ENCODE measurements around the gene VAMP3. TPM values are rescaled to one million over a fixed set of nuclear protein-coding genes. Genes with fewer than 3 reads are reported as not detected.

VAMP3 gene
- total RNA-seq, 4 donors from 2014 or later, result 99.9 to 128 (median 112) TPM

DNA sequence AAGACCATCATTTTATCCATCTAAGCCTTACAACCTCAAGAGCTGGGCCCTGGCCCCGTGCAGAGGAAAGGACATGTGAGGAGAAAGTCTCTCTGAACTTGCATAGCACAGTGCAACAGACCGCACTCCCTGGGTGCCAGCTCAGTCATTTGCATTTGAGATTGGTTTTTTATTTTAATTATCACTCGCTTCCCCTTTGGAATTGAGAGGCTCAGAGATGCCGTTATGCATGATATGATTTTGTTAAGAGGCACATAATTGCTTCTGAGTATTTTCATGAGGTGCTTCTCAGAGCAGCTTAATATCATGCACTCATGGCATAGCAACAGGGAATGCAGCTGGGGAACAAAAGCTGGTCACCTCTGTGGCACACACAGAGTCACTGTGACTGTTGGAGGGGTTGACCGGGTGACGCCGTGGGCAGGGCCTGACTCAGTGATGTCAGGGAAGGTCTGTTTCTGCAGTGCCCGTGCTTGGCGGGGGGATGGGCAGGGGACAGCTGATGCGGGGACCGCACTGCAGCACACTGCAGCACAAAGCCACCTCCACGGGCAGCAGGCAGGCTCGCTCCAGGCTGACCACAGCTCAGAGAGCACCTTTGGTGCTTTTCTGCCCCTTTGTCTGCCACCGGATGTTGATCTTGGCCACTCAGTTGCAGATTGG is 43.2 kb upstream of the VAMP3 start:
- no peak for ATAC-seq
- Histone ChIP-seq H3K27me3 (no peaks in the 10 kb centered on the region), H3K36me3 (no peaks in the 10 kb centered on the region), H3K4me3 (no peak overlapping the region), H3K9me3 (no peaks in the 10 kb centered on the region), H3K4me1 (no peaks in the 10 kb centered on the region), H3K27ac (no peak overlapping the region)
- TF ChIP-seq POLR2AphosphoS5 (IDR thresholded peaks at IDR 0.05) (no peak), EP300 (IDR thresholded peaks at IDR 0.05) (no peak), POLR2A (IDR thresholded peaks at IDR 0.05) (no peak)
- TF ChIP-seq, protein P1, sequence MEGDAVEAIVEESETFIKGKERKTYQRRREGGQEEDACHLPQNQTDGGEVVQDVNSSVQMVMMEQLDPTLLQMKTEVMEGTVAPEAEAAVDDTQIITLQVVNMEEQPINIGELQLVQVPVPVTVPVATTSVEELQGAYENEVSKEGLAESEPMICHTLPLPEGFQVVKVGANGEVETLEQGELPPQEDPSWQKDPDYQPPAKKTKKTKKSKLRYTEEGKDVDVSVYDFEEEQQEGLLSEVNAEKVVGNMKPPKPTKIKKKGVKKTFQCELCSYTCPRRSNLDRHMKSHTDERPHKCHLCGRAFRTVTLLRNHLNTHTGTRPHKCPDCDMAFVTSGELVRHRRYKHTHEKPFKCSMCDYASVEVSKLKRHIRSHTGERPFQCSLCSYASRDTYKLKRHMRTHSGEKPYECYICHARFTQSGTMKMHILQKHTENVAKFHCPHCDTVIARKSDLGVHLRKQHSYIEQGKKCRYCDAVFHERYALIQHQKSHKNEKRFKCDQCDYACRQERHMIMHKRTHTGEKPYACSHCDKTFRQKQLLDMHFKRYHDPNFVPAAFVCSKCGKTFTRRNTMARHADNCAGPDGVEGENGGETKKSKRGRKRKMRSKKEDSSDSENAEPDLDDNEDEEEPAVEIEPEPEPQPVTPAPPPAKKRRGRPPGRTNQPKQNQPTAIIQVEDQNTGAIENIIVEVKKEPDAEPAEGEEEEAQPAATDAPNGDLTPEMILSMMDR (IDR thresholded peaks at IDR 0.05), result no peak
- WGBS, 2 donors (ENCODE audit: low coverage in 1 of 2), result 69 to 87% methylated on average over 4 to 8 of the region's 14 CpGs

DNA sequence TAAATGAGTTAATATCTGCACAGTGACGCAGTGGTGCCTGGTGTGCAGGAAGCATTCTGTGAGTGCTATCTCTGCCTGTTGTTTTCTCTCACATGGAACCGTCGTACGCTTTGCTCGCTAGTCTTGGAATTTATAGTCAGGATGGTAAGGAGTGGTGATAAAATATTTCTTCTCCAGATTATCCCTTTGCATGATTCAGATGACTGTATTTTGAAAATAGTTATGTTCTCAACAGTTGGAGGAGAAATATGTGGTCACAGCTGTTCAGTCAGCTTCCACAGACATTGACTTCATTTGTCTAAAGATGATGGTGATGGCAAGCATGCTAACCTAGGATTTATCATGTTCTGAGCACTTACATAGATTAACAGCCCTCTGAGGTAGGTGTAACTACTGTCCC is 41.3 kb upstream of the VAMP3 start:
- Histone ChIP-seq H3K36me3 (no peaks in the 10 kb centered on the region), H3K4me1 (no peaks in the 10 kb centered on the region), H3K4me3 (no peak overlapping the region), H3K27me3 (no peaks in the 10 kb centered on the region), H3K27ac (no peak overlapping the region), H3K9me3 (no peaks in the 10 kb centered on the region)
- 89 to 90% methylated on average over 4 to 5 of the region's 5 CpGs for WGBS, 2 donors (ENCODE audit: low coverage in 1 of 2)
- TF ChIP-seq POLR2AphosphoS5 (IDR thresholded peaks at IDR 0.05) (no peak), POLR2A (IDR thresholded peaks at IDR 0.05) (no peak), EP300 (IDR thresholded peaks at IDR 0.05) (no peak)
- TF ChIP-seq, protein P1 (IDR thresholded peaks at IDR 0.05), result no peak
- ATAC-seq, result no peak

DNA sequence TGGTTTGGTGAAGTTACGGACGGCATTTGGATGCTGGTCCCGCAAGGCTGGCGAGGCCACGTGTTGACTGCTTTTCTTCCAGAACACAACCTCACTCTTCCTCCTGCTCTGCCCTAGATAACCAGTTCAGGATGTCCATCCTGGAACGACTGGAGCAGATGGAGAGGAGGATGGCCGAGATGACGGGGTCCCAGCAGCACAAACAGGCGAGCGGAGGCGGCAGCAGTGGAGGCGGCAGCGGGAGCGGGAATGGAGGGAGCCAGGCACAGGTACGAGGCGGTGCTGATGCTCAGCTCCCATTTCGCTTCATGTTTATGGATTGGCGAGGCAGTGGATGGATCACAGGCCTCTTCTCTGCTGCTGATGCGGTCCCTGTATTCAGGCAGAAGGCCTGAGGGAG is 38.8 kb upstream of the VAMP3 start:
- H3K27ac ChIP-seq, result no peak overlapping the region
- H3K27me3 ChIP-seq, result no peaks in the 10 kb centered on the region
- no peaks in the 10 kb centered on the region for H3K9me3 ChIP-seq
- no peak for ATAC-seq
- H3K36me3 ChIP-seq, result peaks cover 0 to 13% of the 10 kb centered on the region in 2 donors
- no peaks in the 10 kb centered on the region for H3K4me1 ChIP-seq
- TF ChIP-seq POLR2AphosphoS5 (IDR thresholded peaks at IDR 0.05) (no peak), EP300 (IDR thresholded peaks at IDR 0.05) (no peak), POLR2A (IDR thresholded peaks at IDR 0.05) (no peak)
- TF ChIP-seq, protein P1 (IDR thresholded peaks at IDR 0.05), result no peak
- WGBS, 2 donors (ENCODE audit: low coverage in 1 of 2), result 93% methylated on average over 10 of the region's 19 CpGs; no CpG with 5 or more reads in 1 of the 2 donors
- H3K4me3 ChIP-seq, result no peak overlapping the region

DNA sequence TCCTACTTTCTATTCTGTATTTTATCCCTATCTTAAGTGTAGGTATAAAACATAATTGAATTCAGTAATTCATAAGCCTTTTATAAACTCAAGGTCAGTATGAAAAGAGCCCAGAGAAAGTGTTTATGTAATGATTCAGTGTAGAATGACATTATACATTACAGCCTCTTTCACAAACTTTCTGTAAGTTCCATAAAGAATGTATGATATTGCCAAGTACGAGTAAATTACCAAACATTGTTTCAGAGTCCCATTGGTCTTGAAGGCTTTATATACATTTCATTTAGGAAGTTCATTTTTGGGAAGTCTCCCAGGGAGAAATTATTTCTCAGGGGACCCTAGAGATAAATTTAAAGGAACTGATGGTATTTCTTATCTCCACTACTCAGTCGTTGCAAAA is 37.8 kb upstream of the VAMP3 start:
- ATAC-seq, result no peak
- WGBS, 2 donors (ENCODE audit: low coverage in 1 of 2), result 71 to 72% methylated on average over 2 of the region's 2 CpGs
- Histone ChIP-seq H3K4me1 (no peaks in the 10 kb centered on the region), H3K36me3 (peaks cover 0 to 22% of the 10 kb centered on the region in 2 donors), H3K27ac (no peak overlapping the region), H3K27me3 (no peaks in the 10 kb centered on the region), H3K9me3 (no peaks in the 10 kb centered on the region), H3K4me3 (no peak overlapping the region)
- TF ChIP-seq, protein P1 (IDR thresholded peaks at IDR 0.05), result no peak
- TF ChIP-seq EP300 (IDR thresholded peaks at IDR 0.05), result no peak
- no peak for TF ChIP-seq POLR2A (IDR thresholded peaks at IDR 0.05)
- no peak for TF ChIP-seq POLR2AphosphoS5 (IDR thresholded peaks at IDR 0.05)

DNA sequence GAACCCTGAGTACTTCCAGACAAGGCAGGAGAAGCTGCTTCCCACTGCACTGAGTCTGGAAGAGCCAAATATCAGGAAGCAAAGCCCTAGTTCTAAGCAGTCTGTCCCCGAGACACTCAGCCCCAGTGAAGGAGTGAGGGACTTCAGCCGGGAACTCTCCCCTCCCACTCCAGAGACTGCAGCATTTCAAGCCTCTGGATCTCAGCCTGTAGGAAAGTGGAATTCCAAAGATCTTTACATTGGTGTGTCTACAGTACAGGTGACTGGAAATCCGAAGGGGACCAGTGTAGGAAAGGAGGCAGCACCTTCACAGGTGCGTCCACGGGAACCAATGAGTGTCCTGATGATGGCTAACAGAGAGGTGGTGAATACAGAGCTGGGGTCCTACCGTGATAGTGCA is 33.1 kb upstream of the VAMP3 start:
- Histone ChIP-seq H3K36me3 (peaks cover 0 to 34% of the 10 kb centered on the region in 2 donors), H3K9me3 (no peaks in the 10 kb centered on the region), H3K4me1 (no peaks in the 10 kb centered on the region), H3K4me3 (no peak overlapping the region), H3K27me3 (no peaks in the 10 kb centered on the region), H3K27ac (no peak overlapping the region)
- TF ChIP-seq POLR2AphosphoS5 (IDR thresholded peaks at IDR 0.05), result no peak
- no peak for TF ChIP-seq EP300 (IDR thresholded peaks at IDR 0.05)
- TF ChIP-seq, protein P1 (IDR thresholded peaks at IDR 0.05), result no peak
- TF ChIP-seq POLR2A (IDR thresholded peaks at IDR 0.05), result no peak
- WGBS, 2 donors (ENCODE audit: low coverage in 1 of 2), result 70 to 100% methylated on average over 4 of the region's 6 CpGs
- no peak for ATAC-seq

Data from gastroesophageal sphincter (tissue), 4 donors.